ENCODE data around the gene PIBF1. TPM values are rescaled to one million over a fixed set of nuclear protein-coding genes. Genes with fewer than 3 reads are reported as not detected.

The PIBF1 gene
- total and polyA plus RNA-seq, 2 of the 4 experiments (the other 2 are of a cell fraction): 5.1 to 13.3 TPM

GRCh38 chr13:72960541-72960940, 178.6 kb downstream of the PIBF1 start:
- Histone ChIP-seq H3K36me3 (ENCODE audit: control insufficient read depth, insufficient read depth, low read length) (peaks cover 1% of the 10 kb centered on the region; the same call in 1 of the 2 replicates), H3K9ac (ENCODE audit: low read depth, low read length) (no peak overlapping the region), H3K9me1 (ENCODE audit: insufficient read depth, low read length) (no peaks in the 10 kb centered on the region), H2AK9ac (replicated peaks; ENCODE audit: low read depth, low read length, poor library complexity) (no peak overlapping the region), H3K27ac (ENCODE audit: insufficient read depth, low read length) (no peak overlapping the region), H3K4me1 (ENCODE audit: control insufficient read depth, insufficient read depth, low read length) (no peaks in the 10 kb centered on the region), H2BK5ac (ENCODE audit: low read depth, low read length, poor library complexity, severe bottlenecking) (no peak overlapping the region), H3K4ac (ENCODE audit: low read depth, low read length) (no peak overlapping the region), H4K20me1 (ENCODE audit: insufficient read depth, low read length) (no peaks in the 10 kb centered on the region), H2BK120ac (ENCODE audit: low read depth, low read length) (no peak overlapping the region), H3K79me1 (ENCODE audit: low read depth in 1 of 2, low read length in 2 of 2) (no peaks in the 10 kb centered on the region), H3K23ac (ENCODE audit: low read depth, low read length) (no peak overlapping the region), H3K56ac (ENCODE audit: extremely low read depth, insufficient read depth, low read length) (no peak overlapping the region), H2AFZ (replicated peaks; ENCODE audit: low read length, poor library complexity) (no peak overlapping the region), H3K9me3 (ENCODE audit: control insufficient read depth, insufficient read depth, low read length) (no peaks in the 10 kb centered on the region), H3K18ac (ENCODE audit: low read depth, low read length) (no peak overlapping the region), H3K4me3 (ENCODE audit: insufficient read depth, low read depth, low read length) (no peak overlapping the region), H3K4me2 (ENCODE audit: low read depth, low read length) (no peak overlapping the region), H4K91ac (ENCODE audit: insufficient read depth, low read depth, low read length) (no peak overlapping the region), H2BK15ac (ENCODE audit: low read depth, low read length) (no peak overlapping the region), H4K8ac (ENCODE audit: low read depth in 2 of 2, low read length in 2 of 2) (no peak overlapping the region), H3K27me3 (ENCODE audit: control insufficient read depth, insufficient read depth, low read length) (no peaks in the 10 kb centered on the region), H4K5ac (ENCODE audit: low read depth, low read length) (no peak overlapping the region), H3K14ac (replicated peaks; ENCODE audit: low read depth, low read length) (no peak overlapping the region), H2BK20ac (ENCODE audit: low read depth, low read length) (no peak overlapping the region), H2AK5ac (ENCODE audit: low read depth, low read length) (no peak overlapping the region)
- TF ChIP-seq MAFK (IDR thresholded peaks at IDR 0.05; ENCODE audit: low read depth, low read length) (no peak), MXI1 (IDR thresholded peaks at IDR 0.05; ENCODE audit: borderline replicate concordance, low read depth, low read length) (no peak), USF2 (IDR thresholded peaks at IDR 0.05; ENCODE audit: low read depth, low read length) (no peak), MAZ (IDR thresholded peaks at IDR 0.05; ENCODE audit: borderline replicate concordance, low read depth, low read length) (no peak)
- dilution Hi-C loops (cut with HindIII; ENCODE audit: low sequenced_read_pairs, unreplicated experiment): no loop called here
- CTCF ChIA-PET: no interaction called here
- no TSS peak for BruUV-seq (replicated peaks)
- ATAC-seq (ENCODE audit: low read depth): no peak
- POLR2A ChIA-PET (ENCODE audit: unreplicated experiment): no interaction called here
- in situ Hi-C loops (cut with MboI; ENCODE audit: low sequenced_read_pairs): no loop called here
- no peak for DNase-seq
- intact Hi-C loops (cut with micrococcal nuclease): no loop called here

All from IMR-90 (cell line).